ENCODE results near the gene C12orf42.

C12orf42 gene

GRCh38 chr12:103495469-103496456 lies at the start of gene C12orf42:
TSS of gene C12orf42 (minus strand) at chr12:103495968. CDS start at chr12:103478426, 17,542 bp downstream.
- peak; percentile 96 for DNase-seq

- DNase-seq, result no peak
Observed at GRCh38 chr12:103542078-103542477, 46.3 kb upstream of the C12orf42 start.

GRCh38 chr12:103540319-103540718 lies 44.6 kb upstream of the C12orf42 start:
- no peak for DNase-seq

- no peak for DNase-seq
Observed at GRCh38 chr12:103538397-103538796, 42.6 kb upstream of the C12orf42 start.

- no peak for DNase-seq
Observed at GRCh38 chr12:103530307-103531066, 34.7 kb upstream of the C12orf42 start.

- no peak for DNase-seq
Observed at GRCh38 chr12:103529306-103529705, 33.5 kb upstream of the C12orf42 start.

- DNase-seq, result no peak
Observed at GRCh38 chr12:103524238-103524875, 28.6 kb upstream of the C12orf42 start.

- DNase-seq, result peak; percentile 31
Observed at GRCh38 chr12:103523771-103524170, 28.0 kb upstream of the C12orf42 start.

- DNase-seq, result no peak
Observed at GRCh38 chr12:103520686-103521215, 25.0 kb upstream of the C12orf42 start.

GRCh38 chr12:103519632-103520031 lies 23.9 kb upstream of the C12orf42 start:
- no peak for DNase-seq

GRCh38 chr12:103518899-103519298 lies 23.1 kb upstream of the C12orf42 start:
- DNase-seq, result no peak

GRCh38 chr12:103517161-103517560 lies 21.4 kb upstream of the C12orf42 start:
- no peak for DNase-seq

- DNase-seq, result no peak
Observed at GRCh38 chr12:103515341-103515740, 19.6 kb upstream of the C12orf42 start.

- DNase-seq, result no peak
Observed at GRCh38 chr12:103513875-103514274, 18.1 kb upstream of the C12orf42 start.

- no peak for DNase-seq
Observed at GRCh38 chr12:103505371-103506236, 9.8 kb upstream of the C12orf42 start.

GRCh38 chr12:103504606-103505005 lies 8.8 kb upstream of the C12orf42 start:
- DNase-seq, result no peak

- no peak for DNase-seq
Observed at GRCh38 chr12:103503546-103504480, 8.0 kb upstream of the C12orf42 start.

- no peak for DNase-seq
Observed at GRCh38 chr12:103501447-103501846, 5.7 kb upstream of the C12orf42 start.

GRCh38 chr12:103499571-103499970 lies 3.8 kb upstream of the C12orf42 start:
- DNase-seq, result no peak

- no peak for DNase-seq
Observed at GRCh38 chr12:103498990-103499389, 3.2 kb upstream of the C12orf42 start.

All from NCI-H510A treated with DMSO at 0.1 percent for 48 hours (cell line).